Caco-2 (cell line): ENCODE results near the gene LDLRAD4. TPM values are rescaled to one million over a fixed set of nuclear protein-coding genes. Genes with fewer than 3 reads are reported as not detected.

Source experiments
- BruUV-seq: library from RNA; stranded (reverse); fragments of 400-500 nt; replicated peaks from 2 replicates; lab custom pipeline; 2021; lab: Mats Ljungman, UMichigan
- CTCF ChIA-PET: fragments of 300-600 bp; sonication (Branson Sonifier 250); formaldehyde crosslinking; loops from one replicate; lab custom pipeline; 2022; ENCODE audit warnings: antibody characterized with exemption; lab: Charles Lee
- POLR2A ChIA-PET: fragments of 300-600 bp; sonication (Branson Sonifier 250); formaldehyde crosslinking; loops from one replicate; lab custom pipeline; 2022; ENCODE audit warnings: antibody characterized with exemption; lab: Charles Lee
- DNase-seq, 2 experiments: peaks; one replicate each; pipeline versions ENCODE4 v3.0.0 to v3.0.0-alpha.2; 2020 to 2022
- H3K27me3 ChIP-seq: replicated peaks from 2 replicates; pipeline ENCODE4 v1.6.0; 2011; ENCODE audit warnings: low read length; ENCODE audit not compliant: control insufficient read depth, insufficient read depth
- H3K36me3 ChIP-seq: 2 replicates; pipeline ENCODE4 v1.5.1; 2011; ENCODE audit warnings: low read length; ENCODE audit not compliant: control insufficient read depth, insufficient read depth
- H3K4me1 ChIP-seq: fragments of 250-450 bp; sonication (Bioruptor Pico); 2 replicates; pipeline ENCODE4 v1.5.1; 2020; ENCODE audit warnings: mild to moderate bottlenecking
- H3K4me3 ChIP-seq: 2 replicates; pipeline ENCODE4 v1.5.1; 2011; ENCODE audit warnings: low read depth, mild to moderate bottlenecking, control low read depth, low read length
- H3K9me3 ChIP-seq: fragments of 250-450 bp; sonication (Bioruptor Pico); 2 replicates; pipeline ENCODE4 v1.5.1; 2020; ENCODE audit warnings: mild to moderate bottlenecking, moderate library complexity
- H3K27ac Mint-ChIP-seq: one replicate; pipeline ENCODE4 v1.8.0; 2022; ENCODE audit warnings: mixed read lengths; ENCODE audit not compliant: unreplicated experiment
- H3K27me3 Mint-ChIP-seq: one replicate; pipeline ENCODE4 v1.8.0; 2022; ENCODE audit warnings: mixed read lengths; ENCODE audit not compliant: insufficient read depth, unreplicated experiment
- H3K36me3 Mint-ChIP-seq: one replicate; pipeline ENCODE4 v1.8.0; 2022; ENCODE audit warnings: mild to moderate bottlenecking, mixed read lengths; ENCODE audit not compliant: insufficient read depth, unreplicated experiment
- H3K4me1 Mint-ChIP-seq: one replicate; pipeline ENCODE4 v1.8.0; 2022; ENCODE audit warnings: low read depth, mixed read lengths; ENCODE audit not compliant: unreplicated experiment
- H3K4me3 Mint-ChIP-seq: one replicate; pipeline ENCODE4 v1.8.0; 2022; ENCODE audit warnings: mild to moderate bottlenecking, moderate library complexity, mixed read lengths; ENCODE audit not compliant: unreplicated experiment
- H3K9me3 Mint-ChIP-seq: one replicate; pipeline ENCODE4 v1.8.0; 2022; ENCODE audit warnings: mixed read lengths; ENCODE audit not compliant: unreplicated experiment
- intact Hi-C: fragments of 100-400 bp; cut with micrococcal nuclease; formaldehyde crosslinking; loops from one replicate; pipeline ENCODE4 v1.10.0; 2022; ENCODE audit not compliant: unreplicated experiment
- total RNA-seq: library from RNA; stranded (reverse); gene quantifications from 2 replicates; pipeline ENCODE4 v1.2.3, GENCODE V29; 2022
- TF ChIP-seq, protein P1 (sequence below), 2 experiments: fragments of 200-600 bp in 1 of 2; IDR thresholded peaks; 1 replicate in 1 of 2; 2 replicates in 1 of 2; pipeline versions ENCODE4 v1.5.1 to v1.8.0; 2011 to 2022; ENCODE audit warnings: antibody characterized with exemption in 1 of 2, control low read depth in 1 of 2, inconsistent platforms in 1 of 2, low read depth in 1 of 2, low read length in 1 of 2, mild to moderate bottlenecking in 1 of 2, moderate library complexity in 1 of 2; ENCODE audit not compliant: insufficient read depth in 1 of 2, severe bottlenecking in 1 of 2, unreplicated experiment in 1 of 2

Gene LDLRAD4
- total RNA-seq, 1 experiment from 2014 or later, result 1.2 TPM

DNA sequence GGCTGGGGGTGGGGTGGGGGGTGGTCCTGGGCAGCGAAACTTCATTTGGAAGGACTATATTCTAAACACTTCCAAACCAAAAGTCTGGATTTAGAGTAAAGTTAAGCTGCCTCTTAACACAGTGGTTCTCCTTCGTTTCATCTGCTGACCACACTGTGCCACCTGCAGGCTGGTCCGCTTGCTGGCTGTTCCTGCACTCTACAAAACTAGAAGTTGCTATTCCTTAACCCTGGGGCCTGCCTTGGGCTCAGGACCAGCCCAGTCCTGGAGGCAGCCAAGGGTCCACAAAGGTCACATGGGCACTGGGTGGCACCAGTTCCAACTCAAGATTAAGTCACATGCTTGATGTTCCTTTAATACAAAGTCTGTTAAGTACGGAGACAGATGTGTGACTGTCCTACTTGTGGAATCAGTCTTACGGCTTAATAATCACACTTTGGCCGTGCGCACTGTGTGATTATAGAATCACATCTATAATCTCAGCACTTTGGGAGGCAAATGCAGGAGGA is 312.4 kb downstream of the LDLRAD4 start:
- CTCF ChIA-PET, result interaction anchor here (0.6 to 1.0 kb wide), 2 partner anchors 315 to 371 kb away, joined by 3 to 6 read pairs; no protein-coding TSS in a partner anchor
- DNase-seq, result peak in 1 of 2 experiments; percentile 31
- Mint-ChIP-seq H3K4me1 (no peaks in the 10 kb centered on the region), H3K27me3 (peaks cover 20% of the 10 kb centered on the region), H3K9me3 (no peaks in the 10 kb centered on the region), H3K27ac (no peak overlapping the region), H3K36me3 (no peaks in the 10 kb centered on the region), H3K4me3 (no peak overlapping the region)
- no peaks in the 10 kb centered on the region for H3K36me3 ChIP-seq
- no TSS peak for BruUV-seq
- no peaks in the 10 kb centered on the region; the same call in 1 of the 2 replicates for H3K9me3 ChIP-seq
- intact Hi-C loops, result loop anchor here (1.0 to 2.0 kb wide), 2 partner anchors 99 to 318 kb away; no protein-coding TSS in a partner anchor
- POLR2A ChIA-PET, result no interaction called here
- no peak overlapping the region for H3K4me3 ChIP-seq
- no peaks in the 10 kb centered on the region for H3K4me1 ChIP-seq
- TF ChIP-seq, protein P1, sequence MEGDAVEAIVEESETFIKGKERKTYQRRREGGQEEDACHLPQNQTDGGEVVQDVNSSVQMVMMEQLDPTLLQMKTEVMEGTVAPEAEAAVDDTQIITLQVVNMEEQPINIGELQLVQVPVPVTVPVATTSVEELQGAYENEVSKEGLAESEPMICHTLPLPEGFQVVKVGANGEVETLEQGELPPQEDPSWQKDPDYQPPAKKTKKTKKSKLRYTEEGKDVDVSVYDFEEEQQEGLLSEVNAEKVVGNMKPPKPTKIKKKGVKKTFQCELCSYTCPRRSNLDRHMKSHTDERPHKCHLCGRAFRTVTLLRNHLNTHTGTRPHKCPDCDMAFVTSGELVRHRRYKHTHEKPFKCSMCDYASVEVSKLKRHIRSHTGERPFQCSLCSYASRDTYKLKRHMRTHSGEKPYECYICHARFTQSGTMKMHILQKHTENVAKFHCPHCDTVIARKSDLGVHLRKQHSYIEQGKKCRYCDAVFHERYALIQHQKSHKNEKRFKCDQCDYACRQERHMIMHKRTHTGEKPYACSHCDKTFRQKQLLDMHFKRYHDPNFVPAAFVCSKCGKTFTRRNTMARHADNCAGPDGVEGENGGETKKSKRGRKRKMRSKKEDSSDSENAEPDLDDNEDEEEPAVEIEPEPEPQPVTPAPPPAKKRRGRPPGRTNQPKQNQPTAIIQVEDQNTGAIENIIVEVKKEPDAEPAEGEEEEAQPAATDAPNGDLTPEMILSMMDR (IDR thresholded peaks at IDR 0.05; ENCODE audit: insufficient read depth in 1 of 2, low read depth in 1 of 2, low read length in 1 of 2, severe bottlenecking in 1 of 2, unreplicated experiment in 1 of 2), result peak; percentile 14 to 60
- no peaks in the 10 kb centered on the region for H3K27me3 ChIP-seq

DNA sequence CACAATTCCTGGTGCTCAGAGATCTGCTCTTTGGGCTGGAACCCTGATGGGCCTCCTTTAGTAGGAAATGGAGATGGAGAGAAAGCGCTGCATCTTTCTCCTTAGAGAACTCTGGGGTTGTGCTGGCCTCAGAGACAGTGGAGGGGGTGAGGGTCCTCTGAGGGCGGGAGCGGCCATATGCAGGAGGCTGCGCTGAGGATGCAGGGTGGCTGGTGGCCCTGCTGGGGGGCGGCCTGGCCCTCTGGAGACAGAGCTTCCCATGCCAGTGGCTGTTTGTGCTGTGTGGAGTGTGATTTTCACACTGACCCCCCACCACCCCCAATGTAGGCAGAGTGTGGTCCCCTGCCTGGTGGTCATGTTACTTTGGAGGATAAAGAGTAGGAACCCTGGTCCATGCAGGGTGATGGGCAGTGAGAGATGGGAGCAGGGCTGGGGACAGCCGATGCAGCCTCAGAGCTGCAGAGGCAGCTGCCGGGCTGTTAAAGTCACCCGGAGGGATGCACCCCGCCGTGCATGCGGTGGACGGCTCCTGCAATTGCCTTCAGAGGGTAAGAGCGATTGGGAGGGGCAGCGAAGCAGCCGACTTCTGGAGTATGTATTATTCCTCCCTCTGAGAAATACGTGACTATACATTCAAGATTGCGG is 313.2 kb downstream of the LDLRAD4 start:
- DNase-seq, result no peak
- H3K4me1 ChIP-seq, result no peaks in the 10 kb centered on the region
- BruUV-seq, result no TSS peak
- intact Hi-C loops, result loop anchor here (2.0 kb wide), 1 partner anchor 319 kb away; no protein-coding TSS in a partner anchor
- Mint-ChIP-seq H3K27me3 (peaks cover 20% of the 10 kb centered on the region), H3K4me1 (no peaks in the 10 kb centered on the region), H3K4me3 (no peak overlapping the region), H3K27ac (no peak overlapping the region), H3K36me3 (no peaks in the 10 kb centered on the region), H3K9me3 (no peaks in the 10 kb centered on the region)
- no peaks in the 10 kb centered on the region for H3K27me3 ChIP-seq
- ChIA-PET POLR2A (no interaction called here), CTCF (no interaction called here)
- no peaks in the 10 kb centered on the region for H3K36me3 ChIP-seq
- no peaks in the 10 kb centered on the region; the same call in 1 of the 2 replicates for H3K9me3 ChIP-seq
- TF ChIP-seq, protein P1 (IDR thresholded peaks at IDR 0.05; ENCODE audit: insufficient read depth in 1 of 2, low read depth in 1 of 2, low read length in 1 of 2, severe bottlenecking in 1 of 2, unreplicated experiment in 1 of 2), result no peak
- no peak overlapping the region for H3K4me3 ChIP-seq

DNA sequence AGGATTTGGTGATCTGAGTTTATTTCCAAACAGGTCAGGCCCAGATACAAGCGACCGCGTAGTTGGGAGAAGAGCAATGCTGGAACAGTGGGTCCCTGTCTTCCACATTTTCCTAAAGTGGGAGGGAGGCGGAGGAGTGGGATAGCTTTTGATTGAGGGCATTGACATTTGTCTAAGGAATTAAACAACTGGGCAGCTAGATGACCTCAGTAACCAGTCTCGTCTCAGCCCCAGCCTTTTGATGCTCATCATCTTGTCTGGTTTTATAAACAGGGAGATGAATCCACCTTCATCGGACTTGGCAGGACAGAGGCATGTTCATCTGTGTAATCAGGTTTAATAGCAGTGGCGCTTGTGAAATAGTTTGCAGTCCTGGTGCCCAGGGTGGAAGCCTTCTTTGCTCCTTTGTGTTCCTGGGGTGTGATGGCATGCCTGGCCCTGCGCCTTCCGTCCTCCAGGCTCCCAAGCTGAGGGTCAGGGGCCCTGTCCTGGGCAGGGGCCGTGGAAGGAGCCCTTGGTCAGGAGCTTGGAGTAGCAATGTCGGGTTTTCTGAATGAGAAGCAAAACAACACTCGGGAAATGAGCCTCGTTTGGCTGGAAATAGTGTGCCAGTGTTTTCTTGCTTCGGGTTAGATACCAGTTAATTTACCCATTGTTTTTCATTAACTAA is 314.0 kb downstream of the LDLRAD4 start:
- Histone ChIP-seq H3K4me3 (no peak overlapping the region), H3K27me3 (no peaks in the 10 kb centered on the region), H3K9me3 (no peaks in the 10 kb centered on the region; the same call in 1 of the 2 replicates), H3K36me3 (no peaks in the 10 kb centered on the region), H3K4me1 (no peaks in the 10 kb centered on the region)
- BruUV-seq, result no TSS peak
- H3K27me3 Mint-ChIP-seq, result peaks cover 17% of the 10 kb centered on the region
- intact Hi-C loops, result no loop called here
- DNase-seq, result no peak
- POLR2A ChIA-PET, result no interaction called here
- H3K4me1 Mint-ChIP-seq, result no peaks in the 10 kb centered on the region
- no peaks in the 10 kb centered on the region for H3K36me3 Mint-ChIP-seq
- no peak overlapping the region for H3K4me3 Mint-ChIP-seq
- TF ChIP-seq, protein P1 (IDR thresholded peaks at IDR 0.05; ENCODE audit: insufficient read depth in 1 of 2, low read depth in 1 of 2, low read length in 1 of 2, severe bottlenecking in 1 of 2, unreplicated experiment in 1 of 2), result no peak
- H3K27ac Mint-ChIP-seq, result no peak overlapping the region
- CTCF ChIA-PET, result no interaction called here
- no peaks in the 10 kb centered on the region for H3K9me3 Mint-ChIP-seq
